HS-27A (cell line): ENCODE data around the gene PER2.

ENCODE experiments used
- DNase-seq: peaks from one replicate; pipeline ENCODE4 v3.0.0-alpha.2; 2012; ENCODE audit warnings: low read depth, missing footprints

PER2 gene

GRCh38 chr2:238225911-238226697 is 62.3 kb downstream of the PER2 start:
- DNase-seq: no peak

- no peak for DNase-seq
Observed at GRCh38 chr2:238225121-238225520, 63.3 kb downstream of the PER2 start.

GRCh38 chr2:238224356-238225035 is 63.9 kb downstream of the PER2 start:
- DNase-seq: no peak

- DNase-seq: no peak
Observed at GRCh38 chr2:238220892-238221521, 67.4 kb downstream of the PER2 start.

- DNase-seq: no peak
Observed at GRCh38 chr2:238220274-238220891, 68.0 kb downstream of the PER2 start.

GRCh38 chr2:238216651-238217184 is 71.7 kb downstream of the PER2 start:
- DNase-seq: no peak

GRCh38 chr2:238207006-238207405 is 81.4 kb downstream of the PER2 start:
- DNase-seq: no peak

GRCh38 chr2:238203973-238204683 is 84.3 kb downstream of the PER2 start:
- DNase-seq: no peak

GRCh38 chr2:238203094-238203972 is 85.1 kb downstream of the PER2 start, which contains the start of gene ILKAP:
ILKAP (minus strand) TSS chr2:238203695; CDS start chr2:238203553, 142 bp downstream.
- no peak for DNase-seq

GRCh38 chr2:238202326-238203093 is 85.9 kb downstream of the PER2 start:
- no peak for DNase-seq
